ENCODE measurements around the gene USH1C.

GRCh38 chr11:17551347-17552040 lies 7.3 kb upstream of the USH1C start:
- TF ChIP-seq CTCF (IDR thresholded peaks at IDR 0.05) (no peak), POLR2A (IDR thresholded peaks at IDR 0.05) (no peak)
